ENCODE data around the gene FAM184A.

- TF ChIP-seq CTCF (IDR thresholded peaks at IDR 0.05) (no peak), POLR2A (IDR thresholded peaks at IDR 0.05) (no peak), POLR2AphosphoS5 (IDR thresholded peaks at IDR 0.05) (no peak)
These were observed 138.8 kb downstream of the FAM184A start for GRCh38 chr6:118939683-118940082.

Measured in breast epithelium (tissue), 3 donors.